Upper lobe of right lung (tissue), 1 donor: ENCODE results near the gene PDZK1IP1. TPM values are rescaled to one million over a fixed set of nuclear protein-coding genes. Genes with fewer than 3 reads are reported as not detected.
"Not testable (repeated sequence)": the region's sequence is repeated elsewhere in the genome, so short reads cannot be mapped to it uniquely, and the experiment has no call there.

Experiments used
- ATAC-seq: fragments of 200-7000 bp; cut with Tn5 transposase; one replicate; pipeline ENCODE4 v1.9.1; 2020; ENCODE audit warnings: mild to moderate bottlenecking, moderate library complexity
- DNase-seq: peaks from one replicate; pipeline ENCODE4 v3.0.0-alpha.2; 2020
- H3K27ac ChIP-seq: fragments of 200-600 bp; one replicate; pipeline ENCODE4 v1.8.0; 2022
- H3K27me3 ChIP-seq: fragments of 200-600 bp; one replicate; pipeline ENCODE4 v1.8.0; 2022; ENCODE audit warnings: mild to moderate bottlenecking
- H3K36me3 ChIP-seq: fragments of 200-600 bp; one replicate; pipeline ENCODE4 v1.8.0; 2022
- H3K4me1 ChIP-seq: fragments of 200-600 bp; one replicate; pipeline ENCODE4 v1.8.0; 2022
- H3K4me3 ChIP-seq: fragments of 200-600 bp; one replicate; pipeline ENCODE4 v1.8.0; 2022; ENCODE audit warnings: mild to moderate bottlenecking
- H3K9me3 ChIP-seq: fragments of 200-600 bp; one replicate; pipeline ENCODE4 v1.8.0; 2022
- intact Hi-C: fragments of 100-400 bp; cut with DNase I; formaldehyde crosslinking; loops from one replicate; pipeline ENCODE4 v1.11.0; 2022
- total RNA-seq: library from RNA; stranded (reverse); fragmentation: NEBNext Ultra II Directional; extraction: Animal tissue kit (Norgen Biotek cat#: 25700); gene quantifications from one replicate; pipeline ENCODE4 v1.2.1, GENCODE V29; 2021
- TF ChIP-seq, protein P1 (sequence below): fragments of 200-600 bp; IDR thresholded peaks from one replicate; pipeline ENCODE4 v1.8.0; 2022; ENCODE audit warnings: antibody characterized with exemption
- donor health status: DM: no; HTN: yes; CAD: no; lungs with severe emphysema.

Gene PDZK1IP1
- total RNA-seq, 1 donor from 2014 or later: 41.2 TPM

DNA sequence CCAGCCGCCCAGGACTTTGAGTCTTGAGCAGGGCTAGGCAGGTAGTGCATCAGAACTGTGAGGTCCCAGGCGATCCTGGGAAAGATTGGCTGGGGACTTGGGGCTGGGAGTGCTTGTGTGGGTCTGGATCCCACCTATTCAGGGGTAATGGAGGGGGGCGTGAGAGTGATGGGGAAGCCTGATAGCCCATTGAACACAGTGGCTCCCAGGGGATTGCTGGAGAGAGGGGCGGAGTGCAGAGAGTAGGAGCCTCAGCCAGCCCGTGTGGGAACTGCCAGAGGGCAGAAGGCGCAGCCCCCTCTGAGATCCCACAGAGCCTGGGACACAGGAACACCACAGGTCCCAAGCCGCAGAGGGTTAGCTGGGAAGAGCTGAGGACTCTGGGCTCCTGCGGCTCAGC is 19.3 kb upstream of the PDZK1IP1 start:
- DNase-seq: no peak
- H3K27ac ChIP-seq: no peak overlapping the region
- no peaks in the 10 kb centered on the region for H3K27me3 ChIP-seq
- H3K36me3 ChIP-seq: no peaks in the 10 kb centered on the region
- no peak for ATAC-seq
- H3K9me3 ChIP-seq: no peaks in the 10 kb centered on the region
- peaks cover 9% of the 10 kb centered on the region for H3K4me1 ChIP-seq
- intact Hi-C loops: no loop called here
- TF ChIP-seq, protein P1, sequence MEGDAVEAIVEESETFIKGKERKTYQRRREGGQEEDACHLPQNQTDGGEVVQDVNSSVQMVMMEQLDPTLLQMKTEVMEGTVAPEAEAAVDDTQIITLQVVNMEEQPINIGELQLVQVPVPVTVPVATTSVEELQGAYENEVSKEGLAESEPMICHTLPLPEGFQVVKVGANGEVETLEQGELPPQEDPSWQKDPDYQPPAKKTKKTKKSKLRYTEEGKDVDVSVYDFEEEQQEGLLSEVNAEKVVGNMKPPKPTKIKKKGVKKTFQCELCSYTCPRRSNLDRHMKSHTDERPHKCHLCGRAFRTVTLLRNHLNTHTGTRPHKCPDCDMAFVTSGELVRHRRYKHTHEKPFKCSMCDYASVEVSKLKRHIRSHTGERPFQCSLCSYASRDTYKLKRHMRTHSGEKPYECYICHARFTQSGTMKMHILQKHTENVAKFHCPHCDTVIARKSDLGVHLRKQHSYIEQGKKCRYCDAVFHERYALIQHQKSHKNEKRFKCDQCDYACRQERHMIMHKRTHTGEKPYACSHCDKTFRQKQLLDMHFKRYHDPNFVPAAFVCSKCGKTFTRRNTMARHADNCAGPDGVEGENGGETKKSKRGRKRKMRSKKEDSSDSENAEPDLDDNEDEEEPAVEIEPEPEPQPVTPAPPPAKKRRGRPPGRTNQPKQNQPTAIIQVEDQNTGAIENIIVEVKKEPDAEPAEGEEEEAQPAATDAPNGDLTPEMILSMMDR: no peak
- no peak overlapping the region for H3K4me3 ChIP-seq

DNA sequence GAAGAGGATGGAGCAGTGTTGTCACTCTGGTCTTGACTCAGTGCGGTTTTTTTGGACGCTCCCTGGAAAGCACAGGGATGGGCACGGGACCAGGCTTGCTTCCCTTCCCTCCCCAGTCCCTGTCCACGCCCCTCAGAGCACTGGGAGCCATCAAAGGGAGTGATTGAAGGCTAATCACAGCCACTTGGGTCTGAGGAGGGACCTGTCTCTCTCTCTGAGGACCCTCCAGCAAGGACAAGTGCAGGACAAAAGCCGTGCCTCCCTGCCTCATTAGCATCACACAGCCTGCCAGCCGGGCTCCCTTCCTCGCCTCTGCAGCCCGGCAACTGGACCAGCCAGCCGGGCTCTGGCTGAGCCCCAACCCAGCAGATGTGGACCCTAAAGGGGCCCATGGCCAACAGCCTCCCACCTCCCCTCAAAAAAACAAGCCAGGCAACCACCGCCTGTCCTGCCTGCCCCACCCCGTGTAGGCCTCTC is 18.6 kb upstream of the PDZK1IP1 start:
- no peaks in the 10 kb centered on the region for H3K27me3 ChIP-seq

DNA sequence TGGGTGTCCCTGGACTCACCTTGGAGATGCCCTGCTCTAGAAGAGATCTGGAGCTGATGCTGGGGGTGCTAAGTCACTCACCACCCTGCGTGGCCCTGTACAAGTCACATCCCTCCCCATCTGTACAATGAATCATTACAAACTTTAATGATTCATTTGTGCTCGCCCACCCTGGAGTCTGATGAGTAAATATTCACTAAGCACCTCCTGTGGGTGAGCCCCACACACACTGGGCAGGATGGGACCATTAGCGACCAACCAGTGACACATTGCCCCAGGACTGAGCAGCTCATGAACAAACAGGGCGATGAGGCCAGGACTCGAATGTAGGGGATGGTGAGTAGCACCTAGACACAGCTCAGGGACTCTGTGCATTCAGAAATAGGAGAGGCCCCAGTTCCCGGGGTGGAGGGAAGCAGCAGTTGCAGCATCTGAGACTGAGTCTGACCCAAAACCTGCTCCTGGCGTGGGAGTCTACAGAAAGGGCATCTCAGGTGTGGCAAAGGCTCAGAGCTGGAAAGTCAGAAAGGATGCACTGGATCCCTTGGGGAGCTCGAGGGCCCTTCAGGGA is 18.1 kb upstream of the PDZK1IP1 start:
- Histone ChIP-seq H3K27ac (no peak overlapping the region), H3K9me3 (no peaks in the 10 kb centered on the region), H3K27me3 (no peaks in the 10 kb centered on the region), H3K4me3 (no peak overlapping the region), H3K36me3 (no peaks in the 10 kb centered on the region), H3K4me1 (peaks cover 9% of the 10 kb centered on the region)
- ATAC-seq (no peak), DNase-seq (no peak)
- intact Hi-C loops: no loop called here
- TF ChIP-seq, protein P1: no peak

More for the DNA sequence above, 18.6 kb upstream of the PDZK1IP1 start:
- no peak for ATAC-seq
- Histone ChIP-seq H3K9me3 (no peaks in the 10 kb centered on the region), H3K27ac (no peak overlapping the region), H3K36me3 (no peaks in the 10 kb centered on the region), H3K4me1 (peaks cover 9% of the 10 kb centered on the region), H3K4me3 (no peak overlapping the region)
- TF ChIP-seq, protein P1: no peak
- peak; percentile 52 for DNase-seq
- intact Hi-C loops: no loop called here

DNA sequence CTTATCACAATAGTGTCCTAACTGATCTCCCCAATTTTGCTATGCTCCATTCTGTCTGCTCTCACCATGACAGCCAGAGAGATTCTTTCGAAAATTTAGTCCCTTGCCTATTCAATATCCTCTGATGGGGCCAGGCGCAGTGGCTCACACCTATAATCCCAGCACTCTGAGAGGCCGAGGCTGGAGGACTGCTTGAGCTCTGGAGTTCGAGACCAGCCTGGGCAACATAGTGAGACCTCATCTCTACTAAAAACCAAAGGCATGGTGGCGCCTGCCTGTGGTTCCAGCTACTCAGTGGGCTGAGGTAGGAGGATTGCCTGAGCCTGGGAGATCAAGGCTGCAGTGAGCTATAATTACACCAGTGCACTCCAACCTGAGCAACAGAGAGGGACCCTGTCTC is 16.1 kb upstream of the PDZK1IP1 start:
- Histone ChIP-seq H3K36me3 (no peaks in the 10 kb centered on the region), H3K27ac (no peak overlapping the region), H3K4me3 (no peak overlapping the region), H3K4me1 (peaks cover under 1% of the 10 kb centered on the region), H3K9me3 (no peaks in the 10 kb centered on the region), H3K27me3 (no peaks in the 10 kb centered on the region)
- DNase-seq: no peak
- intact Hi-C loops: no loop called here
- TF ChIP-seq, protein P1: no peak
- no peak for ATAC-seq

DNA sequence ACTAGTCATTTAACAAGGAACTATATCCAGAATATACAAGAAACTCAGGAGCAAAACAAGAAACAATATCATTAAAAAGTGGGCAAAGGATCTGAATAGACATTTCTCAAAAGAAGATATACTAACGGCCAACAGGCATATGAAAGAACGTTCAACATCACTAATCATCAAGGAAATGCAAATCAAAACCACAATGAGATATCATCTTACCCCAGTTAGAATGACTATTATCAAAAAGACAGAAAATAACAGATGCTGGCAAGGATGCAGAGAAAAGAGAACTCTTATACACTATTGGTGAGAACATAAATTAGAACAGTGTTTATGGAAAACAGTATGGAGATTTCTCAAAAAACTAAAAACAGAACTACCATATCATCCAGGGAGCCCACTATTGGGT is 13.7 kb upstream of the PDZK1IP1 start:
- intact Hi-C loops, H3K27ac ChIP-seq, H3K27me3 ChIP-seq, H3K36me3 ChIP-seq, DNase-seq, H3K9me3 ChIP-seq, H3K4me3 ChIP-seq, H3K4me1 ChIP-seq, ATAC-seq: not testable (repeated sequence)

DNA sequence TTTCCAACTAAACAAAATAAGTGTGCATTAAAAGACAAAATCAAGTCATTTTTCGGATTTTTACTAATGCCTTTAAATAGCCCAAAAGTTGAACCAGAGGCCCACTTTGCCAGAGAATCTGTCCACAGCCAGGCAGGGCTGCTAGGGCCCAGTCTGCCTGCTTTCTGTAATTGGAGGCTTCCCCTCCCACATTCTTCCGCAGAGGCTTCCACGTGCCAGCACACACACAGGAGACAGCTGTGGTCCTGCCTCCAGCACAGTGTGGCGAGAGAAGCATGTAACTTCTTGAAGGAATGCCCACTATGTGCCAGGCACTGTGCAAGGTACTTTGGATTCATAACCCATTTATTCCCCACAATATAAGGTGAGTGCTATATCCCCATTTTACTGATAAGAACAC is 11.3 kb upstream of the PDZK1IP1 start:
- intact Hi-C loops: no loop called here
- H3K36me3 ChIP-seq: no peaks in the 10 kb centered on the region
- TF ChIP-seq, protein P1: no peak
- ATAC-seq: peak; percentile 15
- peak; percentile 49 for DNase-seq
- no peak overlapping the region for H3K27ac ChIP-seq
- H3K4me1 ChIP-seq: no peaks in the 10 kb centered on the region
- no peak overlapping the region for H3K4me3 ChIP-seq
- H3K27me3 ChIP-seq: no peaks in the 10 kb centered on the region
- H3K9me3 ChIP-seq: no peaks in the 10 kb centered on the region
